NOMO-1 (cell line): Measurements from ENCODE around the gene LDLRAD4.

Source experiments
- DNase-seq, 2 experiments: peaks; one replicate each; lab custom pipeline; 2025; ENCODE audit not compliant: unreplicated experiment in 2 of 2; lab: John Stamatoyannopoulos, UW

The LDLRAD4 gene

DNA sequence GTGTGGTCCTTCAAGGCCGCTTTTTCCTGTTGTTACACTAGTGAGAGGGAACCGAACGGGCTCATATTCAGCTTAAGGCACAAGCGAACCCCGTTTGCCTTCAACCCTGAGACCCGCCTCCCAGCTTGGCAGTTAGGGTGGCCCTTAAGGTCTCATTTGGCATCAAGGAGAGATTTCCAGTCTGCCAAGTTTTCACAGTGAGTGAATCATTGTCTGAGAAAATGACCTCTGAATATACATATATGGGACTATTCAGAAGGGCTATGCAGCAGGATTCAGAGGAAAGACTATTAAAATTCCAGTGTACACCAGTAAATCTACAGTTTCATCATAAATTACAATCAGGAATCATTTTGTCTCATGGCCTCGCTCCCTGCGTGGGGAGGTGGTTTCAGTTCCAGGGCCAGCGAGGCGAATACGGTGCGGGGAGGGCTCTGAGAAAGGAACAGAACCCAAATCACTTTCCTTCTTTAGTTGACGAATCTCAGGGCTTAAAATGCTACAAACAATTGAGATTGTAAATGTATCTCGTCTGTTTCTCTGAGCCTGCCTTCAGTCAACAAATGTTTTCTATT is 276.4 kb downstream of the LDLRAD4 start:
- DNase-seq = no peak

GRCh38 chr18:13495961-13496360 is 277.4 kb downstream of the LDLRAD4 start:
- no peak for DNase-seq

DNA sequence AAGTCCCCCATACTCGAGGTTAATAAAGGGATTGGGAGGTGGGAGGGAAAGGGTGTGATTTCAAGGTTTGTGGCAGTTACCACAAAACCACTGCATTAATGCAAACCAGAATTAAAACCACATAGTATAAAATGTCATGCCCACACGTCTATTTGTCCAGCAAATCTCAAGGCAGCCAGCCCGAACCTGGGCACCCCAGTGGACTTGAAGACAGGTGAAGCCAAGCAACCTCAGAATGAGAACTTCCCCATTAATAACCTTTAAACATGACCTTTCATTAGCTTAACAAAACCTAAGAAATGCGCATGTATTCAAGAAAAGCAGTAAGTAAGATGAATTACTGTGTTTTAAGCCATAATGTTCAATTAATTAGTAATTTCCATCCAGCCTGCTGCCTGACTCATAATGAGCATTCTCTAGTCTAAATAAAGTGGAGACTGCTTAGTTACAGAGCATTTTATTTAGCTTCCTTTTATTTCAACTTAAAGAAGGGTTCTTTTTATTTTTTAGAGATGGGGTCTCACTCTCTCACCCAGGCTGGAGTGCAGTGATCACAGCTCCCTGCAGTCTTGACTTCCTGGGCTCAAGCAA is 278.2 kb downstream of the LDLRAD4 start:
- DNase-seq = no peak

- DNase-seq = no peak
Observed at GRCh38 chr18:13499803-13500202, 281.2 kb downstream of the LDLRAD4 start.

DNA sequence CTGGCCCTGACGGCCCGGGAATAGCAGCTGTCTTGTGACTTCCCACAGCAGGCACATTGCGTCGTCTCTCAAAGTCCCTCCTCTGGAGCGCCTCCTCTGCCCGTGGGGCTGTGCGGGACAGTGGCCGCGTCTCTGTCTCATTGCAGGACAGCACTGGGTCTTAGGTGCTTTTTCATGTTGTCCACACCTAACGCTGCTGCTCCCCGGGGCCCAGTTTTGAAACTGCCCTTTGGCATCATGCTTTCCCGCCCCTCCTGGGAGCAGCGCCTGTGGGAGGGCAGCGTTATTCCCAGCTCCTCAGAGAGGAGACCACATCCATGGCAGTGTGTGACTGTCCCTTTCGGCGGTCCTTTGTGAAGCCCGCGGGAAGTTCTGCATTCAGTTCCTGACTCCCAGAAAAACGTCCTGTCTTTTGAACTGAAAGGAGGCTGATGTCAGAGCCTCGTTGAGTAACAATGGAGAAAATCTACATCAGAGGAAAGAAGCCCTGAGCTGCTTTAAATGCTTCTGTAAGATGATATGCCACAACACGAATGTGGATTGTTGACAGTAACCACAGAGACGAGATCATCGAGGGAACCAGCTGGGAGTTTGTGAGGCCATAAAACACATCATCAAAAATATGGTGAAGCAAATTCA is 281.8 kb downstream of the LDLRAD4 start:
- no peak for DNase-seq

GRCh38 chr18:13500869-13501542 is 282.4 kb downstream of the LDLRAD4 start:
- no peak for DNase-seq

DNA sequence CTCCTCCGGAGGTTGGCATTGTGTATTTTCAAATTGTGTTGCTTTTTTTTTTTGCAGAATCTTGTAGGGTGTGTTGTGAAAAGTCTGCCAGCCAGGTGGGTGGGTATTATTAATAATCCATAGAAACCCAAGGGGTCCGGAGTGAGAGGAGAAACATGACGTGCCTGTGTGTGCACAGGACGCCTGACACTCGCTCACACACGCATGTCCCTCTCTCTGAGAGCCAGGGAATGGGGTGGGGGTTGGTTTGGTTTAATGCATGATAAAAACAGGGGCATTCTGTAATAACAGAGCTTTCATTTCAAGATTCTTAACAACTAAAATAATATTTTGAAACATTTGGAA is 283.0 kb downstream of the LDLRAD4 start:
- DNase-seq = no peak

DNA sequence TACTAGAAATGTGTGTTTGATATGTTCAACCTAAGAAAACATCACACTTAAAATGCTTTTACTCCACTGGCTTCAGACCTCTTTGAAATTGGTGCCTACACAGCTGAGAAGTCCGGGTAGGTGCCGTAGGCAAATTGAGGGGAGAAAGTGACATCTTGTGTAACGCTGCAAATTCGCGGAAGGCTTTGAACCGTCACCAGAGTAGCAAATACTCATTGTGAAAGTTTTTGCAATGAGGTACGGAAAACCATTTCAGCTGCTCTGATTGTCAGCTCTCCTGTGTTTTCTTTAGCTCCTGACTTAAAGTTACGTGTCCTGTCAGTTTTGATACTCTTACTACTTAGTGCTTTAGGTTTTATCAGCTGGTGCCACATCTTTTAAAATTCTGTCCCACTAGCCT is 283.3 kb downstream of the LDLRAD4 start:
- no peak for DNase-seq

DNA sequence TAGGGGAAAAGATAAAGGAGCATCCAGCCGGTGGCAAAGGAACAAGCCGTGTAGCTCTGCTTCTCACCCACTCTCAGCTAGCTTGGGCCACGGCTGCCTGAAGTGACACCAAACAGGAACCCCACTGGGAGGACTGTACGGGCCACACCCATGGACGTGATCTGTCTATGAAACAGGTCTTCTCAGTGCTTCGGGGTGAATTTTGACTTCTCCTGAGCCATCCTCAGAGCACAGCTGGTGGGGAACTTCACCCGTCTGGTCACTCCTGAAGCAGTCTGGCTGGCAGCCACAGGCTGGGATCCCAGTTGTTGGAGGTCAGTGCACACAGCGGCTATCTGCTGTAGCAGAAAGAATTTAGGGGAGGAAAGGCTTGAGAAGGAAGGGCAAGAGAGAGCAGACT is 284.0 kb downstream of the LDLRAD4 start:
- no peak for DNase-seq

DNA sequence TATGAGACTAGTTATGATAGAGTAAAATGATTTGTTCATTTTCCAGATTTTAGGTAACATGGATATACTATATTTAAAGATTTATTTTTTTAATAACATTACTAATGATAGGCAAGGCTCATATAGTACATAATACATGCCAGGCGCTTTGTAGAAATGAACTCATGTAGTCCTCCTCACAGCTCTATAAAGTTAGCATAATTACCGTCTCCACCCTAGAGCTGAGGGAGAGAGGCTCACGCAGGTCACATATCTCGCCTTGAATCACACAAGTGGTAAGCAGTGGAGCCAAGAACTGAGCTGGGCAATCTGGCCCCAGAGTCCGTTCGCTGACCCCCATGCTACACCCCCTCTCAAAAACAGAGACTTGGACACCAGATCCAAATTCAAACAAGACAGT is 285.3 kb downstream of the LDLRAD4 start:
- no peak for DNase-seq

GRCh38 chr18:13505780-13506345 is 287.3 kb downstream of the LDLRAD4 start:
- DNase-seq = no peak

GRCh38 chr18:13510594-13510993 is 292.0 kb downstream of the LDLRAD4 start:
- DNase-seq = no peak

GRCh38 chr18:13511961-13512577 is 293.5 kb downstream of the LDLRAD4 start:
- DNase-seq = peak in 1 of 2 experiments; percentile 3

GRCh38 chr18:13513021-13513420 is 294.5 kb downstream of the LDLRAD4 start:
- no peak for DNase-seq

- DNase-seq = no peak
Observed at GRCh38 chr18:13513481-13513880, 294.9 kb downstream of the LDLRAD4 start.

GRCh38 chr18:13514558-13514957 is 296.0 kb downstream of the LDLRAD4 start:
- DNase-seq = no peak

DNA sequence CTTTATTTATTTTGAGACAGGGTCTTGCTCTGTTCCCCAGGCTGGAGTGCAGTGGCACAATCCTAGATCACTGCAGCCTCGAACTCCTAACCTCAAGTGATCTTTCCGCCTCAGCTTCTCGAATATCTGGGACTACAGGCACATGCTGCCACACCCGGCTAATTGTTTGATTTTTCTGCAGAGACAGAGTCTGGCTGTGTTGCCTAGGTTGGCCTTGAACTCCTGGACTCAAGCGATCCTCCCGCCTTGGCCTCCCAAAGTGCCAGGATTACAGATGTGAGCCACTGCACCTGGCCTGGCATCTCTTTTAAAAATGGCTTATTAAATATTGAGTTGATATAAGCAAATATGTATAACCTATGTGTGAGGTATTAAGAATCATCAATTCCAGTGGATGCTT is 298.3 kb downstream of the LDLRAD4 start:
- no peak for DNase-seq

- DNase-seq = no peak
Observed at GRCh38 chr18:13517369-13517768, 298.8 kb downstream of the LDLRAD4 start.

DNA sequence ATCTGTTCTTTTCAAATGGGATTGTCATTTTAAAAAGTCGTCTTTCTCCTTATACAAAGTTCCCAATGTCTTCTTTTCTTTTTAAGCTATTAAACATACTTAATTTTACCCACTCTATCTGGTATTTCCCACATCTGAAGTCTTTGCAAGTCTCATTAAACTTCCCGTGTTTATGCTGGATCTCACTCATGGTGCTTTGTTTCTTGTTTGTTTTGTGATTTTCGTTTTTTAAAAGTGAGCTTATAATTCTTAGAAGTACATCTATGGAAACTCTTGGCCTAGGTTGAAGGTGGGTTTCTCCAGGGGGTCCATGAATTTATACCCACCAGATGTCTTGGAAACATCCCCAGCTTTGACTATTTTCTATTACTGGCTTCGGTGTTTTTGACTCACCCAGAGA is 299.8 kb downstream of the LDLRAD4 start:
- no peak for DNase-seq

DNA sequence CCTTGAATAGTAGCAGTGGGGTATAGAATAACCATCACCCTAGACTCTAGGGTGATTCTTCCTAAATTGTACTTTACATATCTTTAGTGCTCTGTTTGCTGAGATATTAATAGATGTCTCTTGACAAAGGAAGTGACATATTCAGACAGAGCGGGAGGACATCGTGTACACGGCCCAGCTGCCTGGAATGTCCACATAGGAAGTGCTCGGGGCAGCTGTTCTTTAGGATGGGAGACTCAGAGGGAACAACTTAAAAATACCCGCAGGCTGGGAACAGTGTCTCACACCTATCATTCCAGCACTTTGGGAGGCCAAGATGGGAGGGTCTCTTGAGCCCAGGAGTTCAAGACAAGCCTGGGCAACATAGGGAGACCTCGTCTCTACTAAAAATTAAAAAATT is 301.7 kb downstream of the LDLRAD4 start:
- no peak for DNase-seq

DNA sequence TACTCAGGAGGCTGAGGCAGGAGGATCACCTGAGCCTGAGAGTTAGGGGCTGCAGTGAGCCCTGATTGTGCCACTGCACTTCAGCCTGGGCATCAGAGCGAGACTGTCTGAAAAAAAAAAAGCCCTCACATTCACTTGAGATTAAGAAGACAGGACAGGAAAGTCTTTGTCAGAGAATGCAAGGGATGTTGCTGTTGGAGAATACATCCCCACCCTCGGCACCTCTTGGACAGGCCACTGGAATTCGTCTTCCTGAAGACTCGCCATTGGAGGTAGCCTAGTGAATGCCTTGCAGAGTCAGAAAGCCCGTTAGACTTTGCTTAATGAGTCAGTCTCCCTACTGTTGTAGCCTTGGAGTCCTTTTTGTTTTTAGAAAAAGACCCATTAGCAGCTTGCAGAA is 302.2 kb downstream of the LDLRAD4 start:
- no peak for DNase-seq
